GM18507 (cell line): ENCODE results near the gene CHADL.
A peak's percentile ranks its signal among the peaks of the same experiment; 100 is the strongest.

Source experiments
- DNase-seq: peaks from one replicate; pipeline ENCODE4 v3.0.0; 2011; ENCODE audit warnings: low read depth; ENCODE audit not compliant: insufficient read length; ENCODE audit errors: extremely low spot score
- FAIRE-seq: peaks from 2 replicates; lab custom pipeline; 2011; peaks lifted over from hg19 to GRCh38; lab: Jason Lieb, UNC

CHADL gene

GRCh38 chr22:41234815-41235695 lies 5.7 kb downstream of the CHADL start:
- no peak for FAIRE-seq
- no peak for DNase-seq

- DNase-seq (no peak), FAIRE-seq (no peak)
These were observed 9.4 kb downstream of the CHADL start for GRCh38 chr22:41231369-41231768.

GRCh38 chr22:41230401-41230785 lies 10.3 kb downstream of the CHADL start:
- FAIRE-seq (no peak), DNase-seq (no peak)

- DNase-seq = no peak
- FAIRE-seq = no peak
These were observed 10.9 kb downstream of the CHADL start for GRCh38 chr22:41229730-41230400.

- FAIRE-seq (no peak), DNase-seq (no peak)
These were observed 11.5 kb downstream of the CHADL start for GRCh38 chr22:41229215-41229614.

GRCh38 chr22:41226723-41227655 lies 13.7 kb downstream of the CHADL start:
- DNase-seq (no peak), FAIRE-seq (no peak)

- FAIRE-seq = no peak
- DNase-seq = no peak
These were observed 17.2 kb downstream of the CHADL start for GRCh38 chr22:41223535-41223934.

- FAIRE-seq = no peak
These were observed 17.8 kb downstream of the CHADL start for GRCh38 chr22:41222846-41223507.

GRCh38 chr22:41217553-41218157 lies 23.1 kb downstream of the CHADL start:
- DNase-seq (no peak), FAIRE-seq (peak; percentile 87)

More at GRCh38 chr22:41222846-41223507, 17.8 kb downstream of the CHADL start:
- no peak for DNase-seq

- no peak for FAIRE-seq
These were observed 23.7 kb downstream of the CHADL start for GRCh38 chr22:41216984-41217383.

GRCh38 chr22:41215926-41216325 lies 24.8 kb downstream of the CHADL start:
- DNase-seq (no peak), FAIRE-seq (no peak)

More at GRCh38 chr22:41216984-41217383, 23.7 kb downstream of the CHADL start:
- DNase-seq = no peak

- DNase-seq = no peak
- no peak for FAIRE-seq
These were observed 25.3 kb downstream of the CHADL start for GRCh38 chr22:41215409-41215808.

- peak; percentile 41 for FAIRE-seq
- DNase-seq = no peak
These were observed 34.0 kb downstream of the CHADL start for GRCh38 chr22:41206719-41207118.

GRCh38 chr22:41204992-41205900 lies 35.5 kb downstream of the CHADL start, which contains the start of gene L3MBTL2:
TSS of gene L3MBTL2 (plus strand) at chr22:41205312. CDS start at chr22:41205363, 51 bp downstream.
- FAIRE-seq = peak; percentile 99

GRCh38 chr22:41204066-41204465 lies 36.7 kb downstream of the CHADL start:
- DNase-seq (no peak), FAIRE-seq (no peak)

More at GRCh38 chr22:41204992-41205900, 35.5 kb downstream of the CHADL start, which contains the start of gene L3MBTL2:
- DNase-seq = peak; percentile 99

- FAIRE-seq (no peak), DNase-seq (no peak)
These were observed 37.6 kb downstream of the CHADL start for GRCh38 chr22:41203118-41203517.

GRCh38 chr22:41201141-41201540 lies 39.6 kb downstream of the CHADL start:
- no peak for FAIRE-seq
- no peak for DNase-seq
